GM18502 (cell line): ENCODE measurements around the gene FHAD1.
"Not testable (repeated sequence)": the region's sequence is repeated elsewhere in the genome, so short reads cannot be mapped to it uniquely, and the experiment has no call there.

Experiments used
- ATAC-seq: cut with Tn5 transposase; IDR thresholded peaks from one replicate; pipeline ENCODE4 v1.9.1; 2021; ENCODE audit warnings: mild to moderate bottlenecking; ENCODE audit not compliant: unreplicated experiment, poor library complexity

Gene FHAD1

DNA sequence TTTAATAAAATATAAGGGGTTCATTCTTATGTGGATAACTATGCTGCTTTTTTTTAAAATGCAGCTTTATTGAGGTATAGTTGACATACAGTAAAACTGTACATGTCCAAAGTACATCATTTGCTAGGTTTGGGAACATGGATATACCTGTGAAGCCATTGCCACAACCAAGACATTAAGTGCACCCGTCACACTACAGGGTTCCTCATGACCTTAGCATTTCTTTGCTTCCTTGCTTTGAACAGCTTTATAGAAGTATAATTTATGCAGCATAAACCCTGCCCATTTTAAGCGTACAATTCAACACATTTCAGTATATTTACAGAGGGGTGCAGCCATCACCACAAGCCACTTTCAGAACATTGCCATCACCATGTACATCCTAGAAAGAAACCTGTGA is 26.3 kb downstream of the FHAD1 start:
- ATAC-seq: no peak

- ATAC-seq: no peak
Observed at GRCh38 chr1:15275921-15276683, 29.1 kb downstream of the FHAD1 start.

DNA sequence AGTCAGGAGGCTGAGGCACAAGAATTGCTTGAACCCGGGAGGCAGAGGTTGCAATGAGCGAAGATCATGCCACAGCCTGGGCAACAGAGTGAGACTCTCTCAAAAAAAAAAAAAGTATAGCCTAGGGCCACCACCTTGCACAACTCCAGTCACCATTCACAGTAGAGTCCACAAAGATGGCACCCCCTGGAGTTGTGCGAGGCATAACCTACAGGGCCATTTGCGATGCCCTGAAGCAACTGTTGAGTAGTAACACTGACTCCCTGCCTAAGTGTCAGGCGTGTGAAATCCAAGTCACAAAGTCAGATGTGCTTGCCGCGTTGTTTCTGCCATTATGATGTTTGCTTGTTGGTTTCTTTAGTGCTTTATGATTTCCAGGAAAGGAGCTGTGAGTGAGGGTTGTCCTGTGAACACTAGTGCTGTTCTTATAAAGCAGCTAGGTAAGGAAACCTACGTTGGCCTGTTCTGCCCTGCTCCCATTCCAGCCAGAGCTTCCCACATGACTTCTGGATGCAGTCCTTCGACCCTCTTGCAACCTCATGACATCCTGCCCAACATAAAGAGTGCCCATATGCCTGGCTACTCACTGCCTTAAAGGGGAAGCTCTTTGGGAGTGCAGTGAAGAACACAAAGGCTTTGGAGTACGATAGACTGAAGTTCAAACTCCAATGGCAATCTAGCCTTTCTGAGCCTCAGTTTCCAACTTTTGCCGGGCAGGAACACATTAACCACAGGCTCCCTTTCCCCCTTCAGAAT is 29.8 kb downstream of the FHAD1 start:
- ATAC-seq: no peak

DNA sequence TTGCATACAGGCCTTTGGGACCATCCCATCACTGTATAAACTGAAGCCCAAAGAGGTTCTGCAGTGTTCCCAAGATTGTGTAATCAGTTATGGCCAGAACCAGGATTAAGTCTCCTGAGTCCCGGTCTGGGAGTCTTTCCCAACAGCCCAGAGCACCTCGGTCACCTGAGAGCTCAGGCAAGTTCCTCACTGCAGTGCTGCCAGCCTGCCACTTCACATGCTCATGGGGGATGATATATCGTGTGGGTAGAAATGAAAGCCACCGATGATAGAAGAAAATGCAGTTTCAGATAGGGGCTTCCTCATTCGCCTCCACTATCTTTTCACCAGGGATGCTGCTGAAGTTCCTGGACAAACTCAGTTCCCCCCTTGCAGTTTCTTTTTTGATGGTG is 30.4 kb downstream of the FHAD1 start:
- ATAC-seq: no peak

- ATAC-seq: no peak
Observed at GRCh38 chr1:15277933-15278332, 30.9 kb downstream of the FHAD1 start.

- no peak for ATAC-seq
Observed at GRCh38 chr1:15279576-15280230, 32.7 kb downstream of the FHAD1 start.

DNA sequence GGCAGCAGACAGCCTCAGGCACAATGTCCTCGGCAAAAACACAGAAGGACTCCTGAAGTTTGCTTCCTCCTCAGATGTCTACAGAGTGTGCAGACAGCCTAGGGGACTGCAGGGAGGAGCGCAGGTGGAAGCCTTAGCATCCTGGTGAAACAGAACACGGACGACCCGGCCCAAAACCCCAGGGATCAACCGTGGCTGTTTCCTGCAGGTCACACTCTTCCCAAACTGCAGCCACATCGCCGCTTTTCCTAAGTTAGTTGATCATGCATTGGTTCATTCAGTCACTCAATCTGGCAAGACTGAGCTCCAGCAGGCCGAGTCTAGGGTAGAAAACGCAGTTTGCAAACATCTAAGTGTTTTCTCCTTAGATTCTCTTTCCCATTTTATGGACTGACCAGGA is 33.4 kb downstream of the FHAD1 start:
- no peak for ATAC-seq

GRCh38 chr1:15282038-15282437 is 35.0 kb downstream of the FHAD1 start:
- ATAC-seq: no peak

DNA sequence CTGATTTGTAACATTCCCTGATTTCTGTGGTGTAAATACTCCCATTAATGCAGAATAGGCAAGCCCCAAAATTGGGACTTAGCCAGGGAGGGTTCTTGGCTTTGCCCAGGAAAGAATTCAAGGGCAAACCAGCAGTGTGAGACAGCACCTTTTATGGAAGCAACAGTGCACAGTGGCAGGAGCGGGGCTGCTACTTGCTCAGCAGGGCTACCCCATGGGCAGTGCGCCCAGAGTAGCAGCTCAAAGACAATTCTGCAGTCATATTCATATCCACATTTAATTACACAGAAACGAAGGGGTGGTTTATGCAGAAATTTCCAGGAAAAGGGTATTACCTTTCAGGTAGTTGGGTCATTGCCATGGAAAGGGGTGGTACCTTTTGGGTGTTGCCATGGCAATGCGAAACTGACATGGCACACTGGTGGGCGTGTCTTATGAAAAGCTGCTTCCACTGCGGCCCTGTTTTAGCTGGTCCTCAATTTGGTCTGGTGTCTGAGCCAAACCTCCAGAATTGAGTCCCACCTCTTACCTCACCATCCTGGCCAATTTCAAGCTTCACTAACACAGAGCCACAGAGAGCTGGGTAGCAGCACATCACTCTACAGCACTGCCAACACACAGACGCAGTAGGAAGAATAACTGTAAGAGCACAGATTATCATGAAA is 35.9 kb downstream of the FHAD1 start:
- no peak for ATAC-seq

- ATAC-seq: no peak
Observed at GRCh38 chr1:15283526-15283925, 36.5 kb downstream of the FHAD1 start.

DNA sequence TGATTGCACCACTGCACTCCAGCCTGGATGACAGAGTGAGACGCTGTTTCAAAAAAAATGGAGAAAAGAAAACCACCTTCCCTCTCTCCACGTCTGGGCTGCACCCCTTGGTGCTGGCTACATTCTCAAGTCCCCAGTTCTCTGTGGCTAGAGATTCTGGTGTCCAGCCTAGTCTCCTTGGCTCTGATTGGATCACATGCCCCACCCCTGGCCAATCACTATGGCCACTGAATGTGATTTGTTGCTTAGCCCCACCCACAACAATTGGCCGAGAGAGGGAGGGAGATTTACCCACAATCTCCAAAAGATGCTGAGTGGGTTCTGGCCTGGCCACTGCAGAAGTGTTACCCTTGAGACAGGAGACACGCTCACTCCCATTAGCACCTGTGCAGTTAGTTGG is 39.4 kb downstream of the FHAD1 start:
- ATAC-seq: no peak

DNA sequence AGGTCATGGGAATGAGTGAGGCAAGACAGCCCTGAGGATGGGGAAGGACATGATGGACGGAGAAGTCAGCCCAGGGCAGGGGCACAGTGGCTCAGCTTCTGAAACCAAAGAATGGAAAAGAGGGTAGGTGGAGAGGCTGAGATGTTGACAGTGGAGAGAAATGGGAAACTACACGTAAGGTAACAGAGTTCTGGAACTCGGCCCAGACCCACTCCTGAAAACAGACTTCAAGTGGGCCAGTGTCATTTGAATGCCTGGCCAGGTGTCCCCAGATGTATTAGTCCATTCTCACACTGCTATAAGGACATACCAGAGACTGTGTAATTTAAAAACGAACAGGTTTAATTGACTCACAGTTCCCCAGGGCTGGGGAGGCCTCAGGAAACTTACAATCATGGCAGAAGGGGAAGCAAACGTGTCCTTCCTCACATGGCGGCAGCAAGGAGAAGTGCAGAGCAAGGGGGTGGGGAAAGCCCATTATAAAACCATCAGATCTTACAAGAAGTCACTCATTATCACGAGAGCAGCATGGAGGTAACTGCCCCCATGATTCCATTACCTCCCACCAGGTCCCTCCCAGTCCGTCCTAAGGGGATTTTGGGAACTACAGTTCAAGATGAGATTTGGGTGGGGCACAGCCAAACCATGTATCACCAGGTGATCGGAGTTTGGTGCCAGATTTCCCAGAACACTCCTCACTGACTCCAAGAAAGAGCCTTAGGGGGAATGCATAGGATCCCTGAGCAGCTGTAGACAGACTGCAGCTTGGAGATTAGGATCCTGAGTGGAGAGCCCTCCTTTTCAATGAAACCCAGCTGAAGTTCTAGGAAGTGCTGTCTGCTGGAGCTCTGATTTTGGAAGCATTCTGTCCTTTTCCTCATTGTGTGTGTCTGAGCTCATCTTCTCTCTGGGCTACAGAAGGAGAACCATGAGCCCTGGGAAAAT is 40.3 kb downstream of the FHAD1 start:
- no peak for ATAC-seq

- ATAC-seq: no peak
Observed at GRCh38 chr1:15288173-15288926, 41.3 kb downstream of the FHAD1 start.

DNA sequence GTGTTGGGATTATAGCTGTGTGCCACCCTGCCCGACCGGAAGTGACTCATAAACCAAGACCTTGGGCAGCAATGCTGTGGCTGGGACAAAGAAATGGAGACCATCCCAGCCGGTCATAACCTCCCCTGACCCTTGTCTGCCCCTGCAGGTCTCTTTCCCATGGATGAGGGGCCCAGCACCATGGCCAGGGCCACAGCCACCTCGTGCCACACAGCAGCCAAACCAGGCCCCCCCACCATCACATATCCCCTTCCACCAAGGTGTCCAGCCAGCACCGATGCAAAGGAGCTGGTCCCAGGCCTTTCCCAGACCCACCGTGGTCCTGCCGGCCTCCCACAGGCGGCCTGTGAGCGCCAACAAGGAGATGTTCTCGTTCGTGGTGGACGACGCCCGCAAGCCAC is 42.2 kb downstream of the FHAD1 start:
- no peak for ATAC-seq

DNA sequence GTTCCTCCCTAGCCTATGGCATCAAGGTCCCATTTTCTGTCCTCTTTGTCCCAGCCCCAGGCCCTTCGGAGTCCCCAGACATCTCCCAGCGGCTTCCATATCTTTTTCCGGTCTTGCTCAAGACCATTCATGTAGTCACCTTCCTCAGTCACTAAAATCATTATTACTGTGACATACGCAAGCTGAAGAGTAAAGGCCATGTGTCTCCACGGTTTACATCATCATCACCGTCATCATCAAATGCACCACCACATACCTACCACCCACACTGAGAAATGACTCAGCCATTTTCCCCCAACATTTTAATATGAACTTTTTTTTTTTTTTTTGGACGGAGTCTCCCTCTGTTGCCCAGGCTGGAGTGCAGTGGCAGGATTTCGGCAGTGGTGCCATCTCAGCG is 43.4 kb downstream of the FHAD1 start:
- ATAC-seq: no peak

GRCh38 chr1:15295696-15296095 is 48.7 kb downstream of the FHAD1 start:
- no peak for ATAC-seq

- no peak for ATAC-seq
Observed at GRCh38 chr1:15296585-15297321, 49.7 kb downstream of the FHAD1 start.

DNA sequence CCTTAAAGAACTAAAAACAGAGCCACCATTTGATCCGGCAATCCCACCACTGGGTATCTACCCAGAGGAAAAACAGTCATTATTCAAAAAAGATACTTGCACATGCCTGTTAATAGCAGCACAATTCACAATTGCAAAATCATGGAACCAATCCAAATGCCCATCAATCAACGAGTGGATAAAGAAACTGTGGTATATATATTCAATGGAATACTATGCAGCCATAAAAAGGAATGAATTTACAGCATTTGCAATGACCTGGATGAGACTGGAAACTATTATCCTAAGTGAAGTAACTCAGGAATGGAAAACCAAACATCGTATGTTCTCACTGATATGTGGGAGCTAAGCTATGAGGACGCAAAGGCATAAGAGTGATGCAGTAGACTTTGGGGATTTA is 51.0 kb downstream of the FHAD1 start:
- ATAC-seq: not testable (repeated sequence)
